SK-N-SH (cell line): ENCODE measurements around the gene ZNF324B. TPM values are rescaled to one million over a fixed set of nuclear protein-coding genes. Genes with fewer than 3 reads are reported as not detected.

Experiments
- CTCF ChIA-PET: fragments of 300-600, 350-600 bp; formaldehyde crosslinking; extraction: SDS; loops from one replicate; lab custom pipeline; 2021; lab: Yijun Ruan, JAX
- POLR2A ChIA-PET: fragments of 350-600 bp; sonication (Branson Sonifier 250); formaldehyde crosslinking; extraction: SDS; loops from one replicate; lab custom pipeline; 2020; ENCODE audit warnings: antibody characterized with exemption, inconsistent platforms; lab: Yijun Ruan, JAX
- DNase-seq: peaks from one replicate; pipeline ENCODE4 v3.0.0; 2012
- H2AFZ ChIP-seq: fragments of 200-600 bp; sonication (generic); 2 replicates; pipeline ENCODE4 v1.8.1; 2016; ENCODE audit warnings: antibody characterized with exemption, mild to moderate bottlenecking, low read depth
- H3F3A ChIP-seq: fragments of 200-600 bp; sonication (generic); replicated peaks from 2 replicates; pipeline ENCODE3; 2016; ENCODE audit warnings: antibody characterized with exemption, mild to moderate bottlenecking; ENCODE audit not compliant: insufficient read depth
- H3K27ac ChIP-seq, 2 experiments: fragments of 200-500 bp in 1 of 2; fragments of 200-600 bp in 1 of 2; sonication (Bioruptor generic) in 1 of 2; sonication (generic), shearing (Covaris generic) in 1 of 2; 2 replicates each; pipeline versions ENCODE4 v1.5.1 to v1.6.1; 2014 to 2016; ENCODE audit warnings: low read depth in 2 of 2, inconsistent platforms in 1 of 2, low read length in 1 of 2, mild to moderate bottlenecking in 1 of 2, mixed read lengths in 1 of 2
- H3K27me3 ChIP-seq: fragments of 200-600 bp; sonication (generic), shearing (Covaris generic); 2 replicates; pipeline ENCODE4 v1.6.1; 2016; ENCODE audit warnings: mixed run types; ENCODE audit not compliant: insufficient read depth
- H3K36me3 ChIP-seq, 2 experiments: fragments of 200-500 bp in 1 of 2; fragments of 200-600 bp in 1 of 2; sonication (Bioruptor generic) in 1 of 2; sonication (generic) in 1 of 2; replicated peaks in 1 of 2; 2 replicates each; pipeline versions ENCODE3 to v1.5.1; 2014 to 2016; ENCODE audit warnings: low read length in 1 of 2, mild to moderate bottlenecking in 1 of 2; ENCODE audit not compliant: insufficient read depth in 2 of 2, control insufficient read depth in 1 of 2
- H3K4me1 ChIP-seq, 2 experiments: fragments of 200-500 bp in 1 of 2; fragments of 200-600 bp in 1 of 2; sonication (Bioruptor generic) in 1 of 2; sonication (generic), shearing (Covaris generic) in 1 of 2; 2 replicates each; pipeline versions ENCODE4 v1.5.1 to v1.6.1; 2014 to 2016; ENCODE audit warnings: low read depth in 1 of 2, low read length in 1 of 2, mixed run types in 1 of 2; ENCODE audit not compliant: insufficient read depth in 2 of 2, control insufficient read depth in 1 of 2
- H3K4me2 ChIP-seq: fragments of 200-600 bp; sonication (generic), shearing (Covaris generic); 2 replicates; pipeline ENCODE4 v1.6.1; 2017; ENCODE audit warnings: mixed run types
- H3K4me3 ChIP-seq, 2 experiments: fragments of 200-500 bp in 1 of 2; fragments of 200-600 bp in 1 of 2; sonication (Bioruptor generic) in 1 of 2; sonication (generic), shearing (Covaris generic) in 1 of 2; 2 replicates each; pipeline versions ENCODE4 v1.5.1 to v1.8.1; 2014 to 2016; ENCODE audit warnings: low read depth in 2 of 2, inconsistent platforms in 1 of 2, low read length in 1 of 2, mild to moderate bottlenecking in 1 of 2, mixed read lengths in 1 of 2, moderate library complexity in 1 of 2
- H3K79me2 ChIP-seq: fragments of 200-600 bp; sonication (generic); 2 replicates; pipeline ENCODE4 v1.8.1; 2017; ENCODE audit warnings: mild to moderate bottlenecking; ENCODE audit not compliant: insufficient read depth
- H3K9ac ChIP-seq: fragments of 200-600 bp; sonication (generic); 2 replicates; pipeline ENCODE4 v1.6.1; 2017; ENCODE audit warnings: mixed run types
- H3K9me2 ChIP-seq: fragments of 200-600 bp; sonication (generic); 2 replicates; pipeline ENCODE4 v1.6.1; 2017; ENCODE audit warnings: mixed run types
- H3K9me3 ChIP-seq: fragments of 200-600 bp; sonication (generic); 2 replicates; pipeline ENCODE4 v1.6.1; 2017; ENCODE audit warnings: mixed run types, mild to moderate bottlenecking, moderate library complexity
- H4K20me1 ChIP-seq: fragments of 200-600 bp; sonication (generic); 2 replicates; pipeline ENCODE4 v1.6.1; 2017; ENCODE audit warnings: mild to moderate bottlenecking, mixed run types; ENCODE audit not compliant: insufficient read depth
- MAX ChIP-seq: IDR thresholded peaks from 2 replicates; pipeline ENCODE4 v1.4.0; 2012; ENCODE audit warnings: low read depth
- RCOR1 ChIP-seq: fragments of 150-350 bp; IDR thresholded peaks from 2 replicates; pipeline ENCODE4 v1.6.1; 2017; ENCODE audit warnings: antibody characterized with exemption, low read length
- REST ChIP-seq: IDR thresholded peaks from 2 replicates; pipeline ENCODE4 v1.6.1; 2012; ENCODE audit warnings: mild to moderate bottlenecking, low read depth, low read length, moderate library complexity
- RXRA ChIP-seq: IDR thresholded peaks from 2 replicates; pipeline ENCODE4 v1.4.0; 2012; ENCODE audit warnings: low read depth, mild to moderate bottlenecking, borderline replicate concordance
- TEAD4 ChIP-seq: IDR thresholded peaks from 2 replicates; pipeline ENCODE4 v1.4.0; 2012; ENCODE audit warnings: mild to moderate bottlenecking, borderline replicate concordance; ENCODE audit not compliant: insufficient read depth
- USF1 ChIP-seq: IDR thresholded peaks from 2 replicates; pipeline ENCODE4 v1.4.0; 2012; ENCODE audit warnings: low read depth, borderline replicate concordance
- USF2 ChIP-seq: fragments of 150-350 bp; IDR thresholded peaks from 2 replicates; pipeline ENCODE4 v1.6.1; 2017; ENCODE audit warnings: antibody characterized with exemption, low read length, low read depth, borderline replicate concordance
- WGBS: methylation state at CpG from one replicate; pipeline ENCODE4 v1.1.6; 2017; ENCODE audit warnings: low lambda C conversion rate; 5-methylcytosine and 5-hydroxymethylcytosine counted together
- polyA plus RNA-seq, 3 experiments: library from polyadenylated mRNA; depleted of rRNA; stranded (reverse); fragments of >200 nt; gene quantifications; 2 replicates each; pipeline ENCODE4 v1.2.3, GENCODE V29; 2012

Gene ZNF324B
- polyA plus RNA-seq, 1 of the 3 experiments (the other 2 are of a cell fraction) = 2.9 TPM

GRCh38 chr19:58479736-58480480 is 28.5 kb downstream of the ZNF324B start (continued):
- TF ChIP-seq USF2 = no peak
- no peak for TF ChIP-seq REST
- no peak for TF ChIP-seq RCOR1
- TF ChIP-seq TEAD4 = no peak
- TF ChIP-seq, all 33 proteins: peak for 0

- Histone ChIP-seq H3K27me3 (no peaks in the 10 kb centered on the region), H3K27ac (no peak overlapping the region), H3K79me2 (no peaks in the 10 kb centered on the region), H3K9me3 (no peaks in the 10 kb centered on the region), H3K4me3 (no peak overlapping the region), H3F3A (no peaks in the 10 kb centered on the region), H3K4me2 (no peak overlapping the region), H3K4me1 (peaks cover 0 to 18% of the 10 kb centered on the region in 2 experiments; a peak in 1 of 4 replicates), H3K9me2 (no peaks in the 10 kb centered on the region), H4K20me1 (no peaks in the 10 kb centered on the region), H3K36me3 (peaks cover 0 to 17% of the 10 kb centered on the region in 2 experiments), H3K9ac (no peak overlapping the region), H2AFZ (no peak overlapping the region)
- DNase-seq = no peak
- 96% methylated on average over 15 of the region's 20 CpGs for WGBS
- no peak for TF ChIP-seq RXRA
- TF ChIP-seq REST = no peak
- TF ChIP-seq USF1 = no peak
- no peak for TF ChIP-seq MAX
- TF ChIP-seq USF2 = no peak
- POLR2A ChIA-PET = no interaction called here
- CTCF ChIA-PET = interaction anchor here (1.4 kb wide), 1 partner anchor 39 kb away, joined by 5 read pairs; the partner anchor contains the start of gene ZBTB45
These were observed 29.0 kb downstream of the ZNF324B start for GRCh38 chr19:58480481-58480830.
